Mesothelial cell of epicardium (in vitro differentiated cells): Measurements from ENCODE around the gene FAM124A. TPM values are rescaled to one million over a fixed set of nuclear protein-coding genes. Genes with fewer than 3 reads are reported as not detected.

Experiments
- DNase-seq, 2 experiments: peaks; one replicate each; pipeline ENCODE4 v3.0.0; 2021; ENCODE audit warnings: low spot score in 2 of 2; ENCODE audit not compliant: unreplicated experiment in 2 of 2
- H3K27ac Mint-ChIP-seq: 2 replicates; pipeline ENCODE4 v1.8.0; 2021; ENCODE audit warnings: mixed read lengths
- H3K27me3 Mint-ChIP-seq: 2 replicates; pipeline ENCODE4 v1.8.0; 2021; ENCODE audit warnings: low read depth, mixed read lengths
- H3K36me3 Mint-ChIP-seq: 2 replicates; pipeline ENCODE4 v1.8.0; 2021; ENCODE audit warnings: mixed read lengths
- H3K4me1 Mint-ChIP-seq: 2 replicates; pipeline ENCODE4 v1.8.0; 2021; ENCODE audit warnings: mixed read lengths
- H3K4me3 Mint-ChIP-seq: 2 replicates; pipeline ENCODE4 v1.8.0; 2021; ENCODE audit warnings: mild to moderate bottlenecking, moderate library complexity, mixed read lengths
- H3K9me3 Mint-ChIP-seq: 2 replicates; pipeline ENCODE4 v1.8.0; 2021; ENCODE audit warnings: mixed read lengths
- total RNA-seq: library from RNA; stranded (reverse); gene quantifications from 3 replicates; pipeline ENCODE4 v1.2.1, GENCODE V29; 2021
- TF ChIP-seq, protein P1 (sequence below): fragments of 200-600 bp; sonication (generic); IDR thresholded peaks from one replicate; pipeline ENCODE4 v1.5.0; 2021; ENCODE audit warnings: antibody characterized with exemption; ENCODE audit not compliant: unreplicated experiment

The FAM124A gene
- total RNA-seq, 1 donor from 2014 or later, result 0.78 TPM

DNA sequence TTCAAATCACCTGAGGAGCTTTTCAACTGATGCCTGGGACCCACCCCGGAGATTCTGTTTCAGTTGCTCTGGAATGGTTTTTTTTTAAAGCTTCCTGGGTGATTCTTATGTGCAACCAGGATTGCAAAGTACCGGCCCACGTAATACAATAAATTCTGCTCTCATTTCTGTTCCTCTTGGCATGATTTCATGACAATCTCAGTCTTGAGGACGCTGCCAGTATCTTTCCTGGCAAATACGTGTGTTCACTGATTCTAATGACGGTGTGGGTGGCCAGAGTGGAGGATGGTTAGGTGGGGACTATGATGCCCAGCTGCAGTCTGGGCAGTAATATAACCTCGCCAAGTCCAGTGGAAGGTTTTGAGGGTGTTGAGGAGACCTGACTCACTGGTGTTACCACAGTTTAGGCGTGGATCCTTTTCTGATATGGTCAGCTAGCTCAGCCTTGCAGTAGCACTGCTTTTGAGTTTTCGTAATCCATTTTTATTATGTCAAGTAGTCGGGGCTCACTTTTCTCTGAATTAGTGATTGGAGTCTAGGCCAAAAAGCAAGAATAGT is 49.4 kb downstream of the FAM124A start:
- Mint-ChIP-seq H3K4me1 (peaks cover 9% of the 10 kb centered on the region), H3K36me3 (no peaks in the 10 kb centered on the region), H3K4me3 (no peak overlapping the region), H3K27me3 (peaks cover 2% of the 10 kb centered on the region), H3K27ac (no peak overlapping the region), H3K9me3 (no peaks in the 10 kb centered on the region)
- DNase-seq, result no peak
- TF ChIP-seq, protein P1, sequence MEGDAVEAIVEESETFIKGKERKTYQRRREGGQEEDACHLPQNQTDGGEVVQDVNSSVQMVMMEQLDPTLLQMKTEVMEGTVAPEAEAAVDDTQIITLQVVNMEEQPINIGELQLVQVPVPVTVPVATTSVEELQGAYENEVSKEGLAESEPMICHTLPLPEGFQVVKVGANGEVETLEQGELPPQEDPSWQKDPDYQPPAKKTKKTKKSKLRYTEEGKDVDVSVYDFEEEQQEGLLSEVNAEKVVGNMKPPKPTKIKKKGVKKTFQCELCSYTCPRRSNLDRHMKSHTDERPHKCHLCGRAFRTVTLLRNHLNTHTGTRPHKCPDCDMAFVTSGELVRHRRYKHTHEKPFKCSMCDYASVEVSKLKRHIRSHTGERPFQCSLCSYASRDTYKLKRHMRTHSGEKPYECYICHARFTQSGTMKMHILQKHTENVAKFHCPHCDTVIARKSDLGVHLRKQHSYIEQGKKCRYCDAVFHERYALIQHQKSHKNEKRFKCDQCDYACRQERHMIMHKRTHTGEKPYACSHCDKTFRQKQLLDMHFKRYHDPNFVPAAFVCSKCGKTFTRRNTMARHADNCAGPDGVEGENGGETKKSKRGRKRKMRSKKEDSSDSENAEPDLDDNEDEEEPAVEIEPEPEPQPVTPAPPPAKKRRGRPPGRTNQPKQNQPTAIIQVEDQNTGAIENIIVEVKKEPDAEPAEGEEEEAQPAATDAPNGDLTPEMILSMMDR, result no peak

GRCh38 chr13:51275101-51275500 is 52.9 kb downstream of the FAM124A start:
- no peak overlapping the region for H3K4me3 Mint-ChIP-seq
- peak in 1 of 2 experiments; percentile 14 for DNase-seq
- peaks cover 8% of the 10 kb centered on the region for H3K27me3 Mint-ChIP-seq
- H3K36me3 Mint-ChIP-seq, result no peaks in the 10 kb centered on the region
- no peak overlapping the region for H3K27ac Mint-ChIP-seq
- no peaks in the 10 kb centered on the region for H3K9me3 Mint-ChIP-seq
- peaks cover 9% of the 10 kb centered on the region for H3K4me1 Mint-ChIP-seq
- TF ChIP-seq, protein P1, result no peak

GRCh38 chr13:51276636-51277035 is 54.4 kb downstream of the FAM124A start:
- no peak overlapping the region for H3K4me3 Mint-ChIP-seq
- TF ChIP-seq, protein P1, result no peak
- no peaks in the 10 kb centered on the region for H3K4me1 Mint-ChIP-seq
- H3K27ac Mint-ChIP-seq, result no peak overlapping the region
- no peaks in the 10 kb centered on the region for H3K36me3 Mint-ChIP-seq
- DNase-seq, result no peak
- peaks cover 8% of the 10 kb centered on the region for H3K27me3 Mint-ChIP-seq
- no peaks in the 10 kb centered on the region for H3K9me3 Mint-ChIP-seq

GRCh38 chr13:51277928-51278327 is 55.7 kb downstream of the FAM124A start:
- TF ChIP-seq, protein P1, result no peak
- no peak overlapping the region for H3K27ac Mint-ChIP-seq
- DNase-seq, result no peak
- peaks cover 8% of the 10 kb centered on the region for H3K27me3 Mint-ChIP-seq
- no peak overlapping the region for H3K4me3 Mint-ChIP-seq
- H3K9me3 Mint-ChIP-seq, result no peaks in the 10 kb centered on the region
- H3K4me1 Mint-ChIP-seq, result no peaks in the 10 kb centered on the region
- no peaks in the 10 kb centered on the region for H3K36me3 Mint-ChIP-seq

DNA sequence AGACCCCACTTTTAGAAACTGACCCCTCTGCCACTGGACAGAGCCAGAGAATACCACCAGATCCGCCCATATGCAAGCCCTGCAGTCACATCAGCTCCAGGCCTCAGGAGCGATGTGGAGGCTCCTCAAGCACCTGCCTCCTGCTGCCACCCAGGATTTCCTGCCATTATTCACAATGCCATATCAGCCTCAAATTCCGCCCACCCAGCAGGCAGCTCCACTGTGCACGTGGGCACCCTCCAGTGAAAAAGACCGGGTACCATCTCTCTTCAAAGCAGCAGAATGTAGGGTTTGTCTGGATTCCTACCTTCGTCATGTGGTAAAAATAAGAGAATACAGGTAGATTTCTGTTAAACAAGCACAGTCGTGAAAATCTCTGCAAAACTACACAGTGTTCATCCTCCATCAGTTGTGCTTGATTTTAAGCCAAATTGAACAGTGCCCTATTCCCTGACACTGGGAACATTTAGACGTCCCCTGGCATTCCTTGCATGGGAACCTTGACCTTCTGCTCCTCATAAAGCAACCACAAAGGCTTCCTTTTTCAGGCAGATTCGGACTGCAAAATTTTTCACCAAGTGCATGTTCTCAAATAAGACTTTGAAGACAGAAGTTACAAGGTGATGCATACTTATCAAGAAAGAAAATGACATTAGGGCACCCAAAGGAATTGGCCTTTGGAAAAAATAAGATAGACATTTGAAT is 56.4 kb downstream of the FAM124A start:
- peak in 1 of 2 experiments; percentile 27 for DNase-seq
- Mint-ChIP-seq H3K9me3 (no peaks in the 10 kb centered on the region), H3K4me1 (no peaks in the 10 kb centered on the region), H3K36me3 (no peaks in the 10 kb centered on the region), H3K27me3 (peaks cover 8% of the 10 kb centered on the region), H3K4me3 (no peak overlapping the region), H3K27ac (no peak overlapping the region)
- TF ChIP-seq, protein P1, result no peak
